HepG2 (cell line): ENCODE data around the gene TMCO6. TPM values are rescaled to one million over a fixed set of nuclear protein-coding genes. Genes with fewer than 3 reads are reported as not detected.

Experiments used
- DRAP1 ChIP-seq: IDR thresholded peaks from 2 replicates; pipeline ENCODE4 v1.6.1; 2016; ENCODE audit warnings: missing genetic modification reagents, missing compliant biosample characterization
- HNF4A ChIP-seq: sonication (generic); formaldehyde crosslinking; IDR thresholded peaks from 2 replicates; pipeline ENCODE4 v1.4.0; 2020; ENCODE audit warnings: missing genetic modification reagents
- MAF1 ChIP-seq: sonication (generic); formaldehyde crosslinking; IDR thresholded peaks from 2 replicates; pipeline ENCODE4 v1.5.0; 2020; ENCODE audit warnings: missing genetic modification reagents, borderline replicate concordance
- MIER3 ChIP-seq: IDR thresholded peaks from 2 replicates; pipeline ENCODE4 v1.6.1; 2016; ENCODE audit warnings: missing compliant biosample characterization, borderline replicate concordance
- MXD4 ChIP-seq: IDR thresholded peaks from 2 replicates; pipeline ENCODE4 v1.6.1; 2016; ENCODE audit warnings: mild to moderate bottlenecking, missing biosample characterization, missing genetic modification reagents
- RNF2 ChIP-seq: fragments of 450-650 bp; conservative IDR thresholded peaks from 2 replicates; pipeline ENCODE4 v1.6.1; 2016; ENCODE audit warnings: low read depth
- TARDBP ChIP-seq: sonication (generic); formaldehyde crosslinking; IDR thresholded peaks from 2 replicates; pipeline ENCODE4 v1.8.0; 2022; ENCODE audit warnings: mild to moderate bottlenecking, missing genetic modification reagents
- ZNF142 ChIP-seq: sonication (generic); formaldehyde crosslinking; IDR thresholded peaks from 2 replicates; pipeline ENCODE4 v1.4.0; 2020; ENCODE audit warnings: missing genetic modification reagents
- ZNF143 ChIP-seq: sonication (generic); formaldehyde crosslinking; IDR thresholded peaks from 2 replicates; pipeline ENCODE4 v1.4.0; 2020; ENCODE audit warnings: missing genetic modification reagents
- ZNF275 ChIP-seq: sonication (generic); formaldehyde crosslinking; IDR thresholded peaks from 2 replicates; pipeline ENCODE4 v1.8.0; 2022; ENCODE audit warnings: missing genetic modification reagents, mild to moderate bottlenecking, inconsistent platforms, borderline replicate concordance
- ZNF326 ChIP-seq: sonication (generic); formaldehyde crosslinking; IDR thresholded peaks from 2 replicates; pipeline ENCODE4 v1.4.0; 2020; ENCODE audit warnings: missing genetic modification reagents, borderline replicate concordance
- ZNF333 ChIP-seq: sonication (generic); formaldehyde crosslinking; IDR thresholded peaks from 2 replicates; pipeline ENCODE4 v1.4.0; 2020; ENCODE audit warnings: mild to moderate bottlenecking, missing genetic modification reagents, borderline replicate concordance
- ZNF570 ChIP-seq: sonication (generic); formaldehyde crosslinking; IDR thresholded peaks from 2 replicates; pipeline ENCODE4 v1.4.0; 2020; ENCODE audit warnings: mild to moderate bottlenecking, missing genetic modification reagents, borderline replicate concordance
- ZNF720 ChIP-seq: sonication (generic); formaldehyde crosslinking; IDR thresholded peaks from 2 replicates; pipeline ENCODE4 v1.4.0; 2020; ENCODE audit warnings: missing genetic modification reagents
- ZNF746 ChIP-seq: sonication (generic); formaldehyde crosslinking; IDR thresholded peaks from 2 replicates; pipeline ENCODE4 v1.8.0; 2022; ENCODE audit warnings: mild to moderate bottlenecking, missing genetic modification reagents
- polyA plus RNA-seq, 8 experiments: library from polyadenylated mRNA; depleted of rRNA in 3 of 8; stranded (reverse) in 7 of 8; unstranded in 1 of 8; fragments of >200 nt; fragmentation: Illumina TruSeq in 4 of 8; extraction: Trizol in 4 of 8; gene quantifications; 2 replicates each; pipeline versions ENCODE4 v1.2.1 to v1.2.3, GENCODE V29; 2011 to 2016; ENCODE audit warnings: low read depth in 4 of 8, missing spikeins in 1 of 8, mixed read lengths in 1 of 8; ENCODE audit not compliant: insufficient read depth in 1 of 8
- total RNA-seq, 5 experiments: library from RNA; depleted of rRNA; stranded (reverse); fragments of >200 nt; fragmentation: Illumina TruSeq; extraction: Trizol; gene quantifications; 2 replicates each; pipeline ENCODE4 v1.2.3, GENCODE V29; 2016; ENCODE audit warnings: low read depth in 1 of 5
- TF ChIP-seq, protein P1 (sequence below): sonication (generic); formaldehyde crosslinking; IDR thresholded peaks from 2 replicates; pipeline ENCODE4 v1.5.0; 2020; ENCODE audit warnings: mild to moderate bottlenecking, missing genetic modification reagents
- TF ChIP-seq, protein P2 (sequence below): IDR thresholded peaks from 2 replicates; pipeline ENCODE4 v1.6.1; 2018; ENCODE audit warnings: missing genetic modification reagents, mild to moderate bottlenecking, missing compliant biosample characterization

The TMCO6 gene
- total and polyA plus RNA-seq, 2 of the 13 experiments (the other 11 are each of a cell fraction or from before 2014, with no cell fraction given): 16.6 to 28.2 TPM

- TF ChIP-seq ZNF143 (CRISPR knock-in tag) (peak; percentile 53; the same call in 1 of the 2 replicates), ZNF746 (0 out of 2 replicates have a peak, but pooled peaks have one; percentile 13), MIER3 (peak; percentile 96), ZNF326 (no peak), ZNF333 (CRISPR knock-in tag) (no peak), ZNF142 (CRISPR knock-in tag) (no peak), ZNF570 (CRISPR knock-in tag) (0 out of 2 replicates have a peak, but pooled peaks have one; percentile 34), ZNF275 (peak; percentile 62; the same call in 1 of the 2 replicates), DRAP1 (CRISPR knock-in tag) (peak; percentile 82), ZNF720 (CRISPR knock-in tag) (no peak), HNF4A (CRISPR knock-in tag) (peak; percentile 85), TARDBP (CRISPR knock-in tag) (peak; percentile 81), RNF2 (no peak; the same call in 1 of the 2 replicates), MAF1 (CRISPR knock-in tag) (peak; percentile 70; the same call in 1 of the 2 replicates), MXD4 (CRISPR knock-in tag) (peak; percentile 63; the same call in 1 of the 2 replicates)
- TF ChIP-seq, protein P1, sequence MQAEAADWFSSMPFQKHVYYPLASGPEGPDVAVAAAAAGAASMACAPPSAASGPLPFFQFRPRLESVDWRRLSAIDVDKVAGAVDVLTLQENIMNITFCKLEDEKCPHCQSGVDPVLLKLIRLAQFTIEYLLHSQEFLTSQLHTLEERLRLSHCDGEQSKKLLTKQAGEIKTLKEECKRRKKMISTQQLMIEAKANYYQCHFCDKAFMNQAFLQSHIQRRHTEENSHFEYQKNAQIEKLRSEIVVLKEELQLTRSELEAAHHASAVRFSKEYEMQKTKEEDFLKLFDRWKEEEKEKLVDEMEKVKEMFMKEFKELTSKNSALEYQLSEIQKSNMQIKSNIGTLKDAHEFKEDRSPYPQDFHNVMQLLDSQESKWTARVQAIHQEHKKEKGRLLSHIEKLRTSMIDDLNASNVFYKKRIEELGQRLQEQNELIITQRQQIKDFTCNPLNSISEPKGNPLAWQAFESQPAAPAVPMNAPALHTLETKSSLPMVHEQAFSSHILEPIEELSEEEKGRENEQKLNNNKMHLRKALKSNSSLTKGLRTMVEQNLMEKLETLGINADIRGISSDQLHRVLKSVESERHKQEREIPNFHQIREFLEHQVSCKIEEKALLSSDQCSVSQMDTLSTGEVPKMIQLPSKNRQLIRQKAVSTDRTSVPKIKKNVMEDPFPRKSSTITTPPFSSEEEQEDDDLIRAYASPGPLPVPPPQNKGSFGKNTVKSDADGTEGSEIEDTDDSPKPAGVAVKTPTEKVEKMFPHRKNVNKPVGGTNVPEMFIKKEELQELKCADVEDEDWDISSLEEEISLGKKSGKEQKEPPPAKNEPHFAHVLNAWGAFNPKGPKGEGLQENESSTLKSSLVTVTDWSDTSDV (CRISPR knock-in tag): 0 out of 2 replicates have a peak, but pooled peaks have one; percentile 35
- TF ChIP-seq, protein P2, sequence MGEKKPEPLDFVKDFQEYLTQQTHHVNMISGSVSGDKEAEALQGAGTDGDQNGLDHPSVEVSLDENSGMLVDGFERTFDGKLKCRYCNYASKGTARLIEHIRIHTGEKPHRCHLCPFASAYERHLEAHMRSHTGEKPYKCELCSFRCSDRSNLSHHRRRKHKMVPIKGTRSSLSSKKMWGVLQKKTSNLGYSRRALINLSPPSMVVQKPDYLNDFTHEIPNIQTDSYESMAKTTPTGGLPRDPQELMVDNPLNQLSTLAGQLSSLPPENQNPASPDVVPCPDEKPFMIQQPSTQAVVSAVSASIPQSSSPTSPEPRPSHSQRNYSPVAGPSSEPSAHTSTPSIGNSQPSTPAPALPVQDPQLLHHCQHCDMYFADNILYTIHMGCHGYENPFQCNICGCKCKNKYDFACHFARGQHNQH (CRISPR knock-in tag): peak; percentile 74
Observed at GRCh38 chr5:140639148-140639981, at the start of gene TMCO6 (continued).
